HL-60 (cell line): Measurements from ENCODE around the gene LIMS1.

Source experiments
- DNase-seq, 2 experiments: peaks; one replicate each; pipeline ENCODE4 v3.0.0-alpha.2; 2010 to 2020; ENCODE audit warnings: low read depth in 1 of 2, low spot score in 1 of 2
- H3K27ac ChIP-seq: fragments of 250-450 bp; sonication (Bioruptor Pico); replicated peaks from 2 replicates; pipeline ENCODE4 v1.5.1; 2020; ENCODE audit warnings: mild to moderate bottlenecking, moderate library complexity
- H3K27me3 ChIP-seq: fragments of 250-450 bp; sonication (Bioruptor Pico); 2 replicates; pipeline ENCODE4 v1.5.1; 2021; ENCODE audit warnings: mild to moderate bottlenecking, moderate library complexity; ENCODE audit not compliant: insufficient read depth, poor library complexity, severe bottlenecking
- H3K4me3 ChIP-seq: replicated peaks from 2 replicates; pipeline ENCODE4 v1.5.1; 2011; ENCODE audit warnings: mild to moderate bottlenecking, control low read depth, low read length; ENCODE audit not compliant: insufficient read depth
- GABPA ChIP-seq: IDR thresholded peaks from 2 replicates; pipeline ENCODE4 v1.6.1; 2012; ENCODE audit warnings: low read depth
- POLR2AphosphoS5 ChIP-seq: IDR thresholded peaks from 2 replicates; pipeline ENCODE4 v1.6.1; 2012; ENCODE audit warnings: low read depth
- SPI1 ChIP-seq: IDR thresholded peaks from 2 replicates; pipeline ENCODE4 v1.6.1; 2012; ENCODE audit warnings: low read depth, mild to moderate bottlenecking, borderline replicate concordance
- TF ChIP-seq, protein P1 (sequence below): IDR thresholded peaks from one replicate; pipeline ENCODE4 v1.5.1; 2011; ENCODE audit warnings: low read length, control low read depth, inconsistent platforms; ENCODE audit not compliant: insufficient read depth
- TF ChIP-seq, protein P2 (sequence below): IDR thresholded peaks from 2 replicates; pipeline ENCODE4 v1.6.1; 2012; ENCODE audit warnings: low read depth; ENCODE audit not compliant: insufficient replicate concordance

The LIMS1 gene

DNA sequence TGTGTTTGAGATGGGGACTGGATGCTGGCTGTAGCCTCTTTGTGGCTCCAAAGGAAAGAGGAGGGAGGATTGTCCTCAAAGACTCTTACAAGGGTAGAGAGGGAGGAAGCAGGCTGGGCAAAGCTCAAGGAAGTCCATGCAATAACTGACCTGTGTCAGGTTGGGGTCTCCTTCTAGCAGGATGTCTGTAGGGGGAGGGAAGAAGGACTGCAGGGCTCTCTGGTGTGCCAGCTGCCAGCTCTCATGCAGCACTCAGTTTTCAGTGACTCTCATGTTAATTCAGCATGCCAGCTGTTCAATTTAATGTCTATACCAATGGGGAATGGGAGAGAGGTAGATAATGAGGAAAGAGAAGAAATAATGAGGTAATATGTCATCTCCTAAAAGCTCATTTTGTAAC, 99.7 kb downstream of the LIMS1 start:
- DNase-seq = no peak
- Histone ChIP-seq H3K4me3 (no peak overlapping the region), H3K27me3 (no peaks in the 10 kb centered on the region), H3K27ac (no peak overlapping the region)
- no peak for TF ChIP-seq GABPA
- TF ChIP-seq POLR2AphosphoS5 = no peak
- TF ChIP-seq, protein P1, sequence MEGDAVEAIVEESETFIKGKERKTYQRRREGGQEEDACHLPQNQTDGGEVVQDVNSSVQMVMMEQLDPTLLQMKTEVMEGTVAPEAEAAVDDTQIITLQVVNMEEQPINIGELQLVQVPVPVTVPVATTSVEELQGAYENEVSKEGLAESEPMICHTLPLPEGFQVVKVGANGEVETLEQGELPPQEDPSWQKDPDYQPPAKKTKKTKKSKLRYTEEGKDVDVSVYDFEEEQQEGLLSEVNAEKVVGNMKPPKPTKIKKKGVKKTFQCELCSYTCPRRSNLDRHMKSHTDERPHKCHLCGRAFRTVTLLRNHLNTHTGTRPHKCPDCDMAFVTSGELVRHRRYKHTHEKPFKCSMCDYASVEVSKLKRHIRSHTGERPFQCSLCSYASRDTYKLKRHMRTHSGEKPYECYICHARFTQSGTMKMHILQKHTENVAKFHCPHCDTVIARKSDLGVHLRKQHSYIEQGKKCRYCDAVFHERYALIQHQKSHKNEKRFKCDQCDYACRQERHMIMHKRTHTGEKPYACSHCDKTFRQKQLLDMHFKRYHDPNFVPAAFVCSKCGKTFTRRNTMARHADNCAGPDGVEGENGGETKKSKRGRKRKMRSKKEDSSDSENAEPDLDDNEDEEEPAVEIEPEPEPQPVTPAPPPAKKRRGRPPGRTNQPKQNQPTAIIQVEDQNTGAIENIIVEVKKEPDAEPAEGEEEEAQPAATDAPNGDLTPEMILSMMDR = no peak
- no peak for TF ChIP-seq SPI1
- TF ChIP-seq, protein P2, sequence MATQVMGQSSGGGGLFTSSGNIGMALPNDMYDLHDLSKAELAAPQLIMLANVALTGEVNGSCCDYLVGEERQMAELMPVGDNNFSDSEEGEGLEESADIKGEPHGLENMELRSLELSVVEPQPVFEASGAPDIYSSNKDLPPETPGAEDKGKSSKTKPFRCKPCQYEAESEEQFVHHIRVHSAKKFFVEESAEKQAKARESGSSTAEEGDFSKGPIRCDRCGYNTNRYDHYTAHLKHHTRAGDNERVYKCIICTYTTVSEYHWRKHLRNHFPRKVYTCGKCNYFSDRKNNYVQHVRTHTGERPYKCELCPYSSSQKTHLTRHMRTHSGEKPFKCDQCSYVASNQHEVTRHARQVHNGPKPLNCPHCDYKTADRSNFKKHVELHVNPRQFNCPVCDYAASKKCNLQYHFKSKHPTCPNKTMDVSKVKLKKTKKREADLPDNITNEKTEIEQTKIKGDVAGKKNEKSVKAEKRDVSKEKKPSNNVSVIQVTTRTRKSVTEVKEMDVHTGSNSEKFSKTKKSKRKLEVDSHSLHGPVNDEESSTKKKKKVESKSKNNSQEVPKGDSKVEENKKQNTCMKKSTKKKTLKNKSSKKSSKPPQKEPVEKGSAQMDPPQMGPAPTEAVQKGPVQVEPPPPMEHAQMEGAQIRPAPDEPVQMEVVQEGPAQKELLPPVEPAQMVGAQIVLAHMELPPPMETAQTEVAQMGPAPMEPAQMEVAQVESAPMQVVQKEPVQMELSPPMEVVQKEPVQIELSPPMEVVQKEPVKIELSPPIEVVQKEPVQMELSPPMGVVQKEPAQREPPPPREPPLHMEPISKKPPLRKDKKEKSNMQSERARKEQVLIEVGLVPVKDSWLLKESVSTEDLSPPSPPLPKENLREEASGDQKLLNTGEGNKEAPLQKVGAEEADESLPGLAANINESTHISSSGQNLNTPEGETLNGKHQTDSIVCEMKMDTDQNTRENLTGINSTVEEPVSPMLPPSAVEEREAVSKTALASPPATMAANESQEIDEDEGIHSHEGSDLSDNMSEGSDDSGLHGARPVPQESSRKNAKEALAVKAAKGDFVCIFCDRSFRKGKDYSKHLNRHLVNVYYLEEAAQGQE = no peak

DNA sequence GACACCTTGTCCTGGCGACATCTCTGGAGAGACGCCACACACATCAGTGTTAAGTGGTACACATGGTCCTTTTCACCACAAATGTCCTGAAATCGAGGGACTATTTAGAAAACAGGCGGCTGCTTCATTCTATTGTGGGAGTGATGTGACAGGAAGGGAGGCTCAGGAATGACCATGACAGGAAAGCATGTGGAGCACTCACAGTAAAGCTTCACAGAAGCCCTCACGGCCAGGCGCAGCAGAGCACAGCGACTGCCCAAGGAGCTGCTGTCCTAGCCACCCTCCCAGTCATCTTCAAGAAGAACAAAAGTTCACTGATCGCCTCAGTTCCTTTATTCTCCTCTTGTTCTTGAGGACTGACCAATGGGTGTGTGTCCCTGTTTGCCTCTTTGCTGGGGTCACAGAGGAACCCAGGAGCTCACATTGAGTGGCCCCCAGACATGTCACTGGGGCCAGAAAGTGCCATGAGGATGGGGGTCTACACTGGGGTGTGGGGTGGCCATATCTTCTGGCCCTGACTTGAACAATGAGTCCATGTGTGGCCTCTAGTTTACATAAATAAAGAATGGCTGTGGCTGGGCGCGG, 100.4 kb downstream of the LIMS1 start:
- TF ChIP-seq, protein P2 = no peak
- no peak for TF ChIP-seq GABPA
- TF ChIP-seq POLR2AphosphoS5 = no peak
- TF ChIP-seq SPI1 = no peak
- TF ChIP-seq, protein P1 = no peak
- Histone ChIP-seq H3K4me3 (no peak overlapping the region), H3K27ac (no peak overlapping the region), H3K27me3 (no peaks in the 10 kb centered on the region)
- no peak for DNase-seq

DNA sequence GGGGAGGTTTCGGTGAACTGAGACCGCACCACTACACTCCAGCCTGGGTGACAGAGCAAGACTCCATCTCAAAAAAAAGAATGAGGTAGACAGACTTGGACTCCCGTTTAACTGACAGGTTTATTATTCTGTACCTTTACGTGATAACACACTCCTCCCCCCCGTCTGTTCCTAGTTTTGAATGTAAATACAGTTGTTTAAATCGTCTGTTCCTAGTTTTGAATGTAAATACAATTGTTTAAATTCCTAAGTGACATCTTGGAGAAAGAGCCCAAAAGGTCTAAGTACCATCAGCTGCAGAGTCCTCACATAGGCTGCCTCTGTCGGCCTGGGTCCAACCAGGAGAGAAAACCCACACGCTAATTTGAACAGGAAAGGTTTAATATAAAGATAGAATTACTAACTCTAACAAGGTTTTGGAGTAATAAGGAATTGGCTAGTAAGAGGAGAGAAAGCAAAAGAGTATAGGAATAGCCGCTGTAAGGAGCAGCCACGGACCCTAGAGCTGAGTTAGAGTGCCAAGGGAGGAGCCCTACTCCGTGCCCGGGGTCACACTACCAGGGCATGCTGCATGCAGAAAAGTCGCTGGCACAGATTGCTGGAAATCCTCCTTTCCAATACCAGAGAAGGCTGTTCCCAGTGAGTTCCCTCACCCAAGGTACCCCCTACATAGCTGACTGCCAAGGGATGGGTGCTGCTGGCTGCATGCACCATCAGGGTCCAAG, 101.5 kb downstream of the LIMS1 start:
- TF ChIP-seq, protein P1 = no peak
- TF ChIP-seq POLR2AphosphoS5 (no peak), GABPA (no peak), SPI1 (no peak)
- TF ChIP-seq, protein P2 = no peak
- H3K27me3 ChIP-seq = no peaks in the 10 kb centered on the region
- H3K4me3 ChIP-seq = no peak overlapping the region
- H3K27ac ChIP-seq = no peak overlapping the region
- DNase-seq = no peak
